ENCODE measurements around the gene RDH14. TPM values are rescaled to one million over a fixed set of nuclear protein-coding genes. Genes with fewer than 3 reads are reported as not detected.

The RDH14 gene
- total RNA-seq, 1 experiment from 2014 or later, result 30.9 TPM

- POLR2A ChIA-PET (ENCODE audit: unreplicated experiment), result interaction anchor here (0.6 kb wide), 1 partner anchor 39 kb away, joined by 3 read pairs; no protein-coding TSS in a partner anchor
These were observed 39.7 kb downstream of the RDH14 start for GRCh38 chr2:18520451-18521425.

GRCh38 chr2:18519914-18520450 lies 40.5 kb downstream of the RDH14 start:
- no peaks in the 10 kb centered on the region for H3K79me2 ChIP-seq (ENCODE audit: low read length)
- no peak for DNase-seq
- H2AFZ ChIP-seq (ENCODE audit: low read length), result peak overlapping the region; percentile 20; the same call in 1 of the 2 replicates
- intact Hi-C loops (cut with micrococcal nuclease), result loop anchor here (1.0 to 5.0 kb wide), 9 partner anchors 37 to 1343 kb away; no protein-coding TSS in a partner anchor
- H3K9ac ChIP-seq (ENCODE audit: low read length), result no peak overlapping the region
- no peaks in the 10 kb centered on the region for H3K9me2 ChIP-seq (replicated peaks; ENCODE audit: low read length)
- TF ChIP-seq CTCF (conservative IDR thresholded peaks at IDR 0.05; ENCODE audit: low read depth, low read length) (no peak), EZH2 (IDR thresholded peaks at IDR 0.05; ENCODE audit: low read length, unreplicated experiment) (no peak), EZH2phosphoT487 (IDR thresholded peaks at IDR 0.05; ENCODE audit: borderline replicate concordance, low read length) (no peak)
- H3K4me1 ChIP-seq (ENCODE audit: insufficient read depth, low read length), result peaks cover 35% of the 10 kb centered on the region
- no peak overlapping the region for H3K4me3 ChIP-seq (ENCODE audit: low read length)
- ATAC-seq, result no peak
- H4K20me1 ChIP-seq (ENCODE audit: low read length), result no peaks in the 10 kb centered on the region
- H3F3A ChIP-seq (ENCODE audit: low read length, unreplicated experiment), result peaks cover 3% of the 10 kb centered on the region
- no peak overlapping the region for H3K27ac ChIP-seq (ENCODE audit: low read length)
- POLR2A ChIA-PET (ENCODE audit: unreplicated experiment), result no interaction called here
- no TSS peak for BruUV-seq (replicated peaks)
- no peaks in the 10 kb centered on the region for H3K36me3 ChIP-seq (ENCODE audit: low read depth, low read length)
- H3K4me2 ChIP-seq (ENCODE audit: low read length), result 0 out of 2 replicates have a peak overlapping the region, but pooled peaks have one; percentile 40
- CTCF ChIA-PET, result interaction anchor here (0.9 to 1.4 kb wide), 2 partner anchors 40 to 229 kb away, joined by 3 read pairs; no protein-coding TSS in a partner anchor
- no peaks in the 10 kb centered on the region for H3K9me3 ChIP-seq (ENCODE audit: low read length)
- no peaks in the 10 kb centered on the region for H3K27me3 ChIP-seq (ENCODE audit: low read length)

More at GRCh38 chr2:18520451-18521425, 39.7 kb downstream of the RDH14 start:
- peak; percentile 88 for DNase-seq
- Histone ChIP-seq H3K36me3 (ENCODE audit: low read depth, low read length) (no peaks in the 10 kb centered on the region), H2AFZ (ENCODE audit: low read length) (peak overlapping the region; percentile 20; the same call in 1 of the 2 replicates), H3K4me1 (ENCODE audit: insufficient read depth, low read length) (peaks cover 35% of the 10 kb centered on the region), H3K79me2 (ENCODE audit: low read length) (no peaks in the 10 kb centered on the region), H3K27ac (ENCODE audit: low read length) (no peak overlapping the region), H3K4me2 (ENCODE audit: low read length) (0 out of 2 replicates have a peak overlapping the region, but pooled peaks have one; percentile 40), H3K9me3 (ENCODE audit: low read length) (no peaks in the 10 kb centered on the region), H3F3A (ENCODE audit: low read length, unreplicated experiment) (peaks cover 3% of the 10 kb centered on the region), H3K27me3 (ENCODE audit: low read length) (no peaks in the 10 kb centered on the region), H3K4me3 (ENCODE audit: low read length) (no peak overlapping the region), H3K9ac (ENCODE audit: low read length) (no peak overlapping the region), H3K9me2 (replicated peaks; ENCODE audit: low read length) (no peaks in the 10 kb centered on the region), H4K20me1 (ENCODE audit: low read length) (no peaks in the 10 kb centered on the region)
- no TSS peak for BruUV-seq (replicated peaks)
- CTCF ChIA-PET, result interaction anchor here (0.5 to 1.4 kb wide), 9 partner anchors 32 to 1489 kb away, joined by 3 to 6 read pairs (median 3); no protein-coding TSS in a partner anchor
- TF ChIP-seq EZH2 (IDR thresholded peaks at IDR 0.05; ENCODE audit: low read length, unreplicated experiment) (no peak), CTCF (conservative IDR thresholded peaks at IDR 0.05; ENCODE audit: low read depth, low read length) (peak; percentile 97), EZH2phosphoT487 (IDR thresholded peaks at IDR 0.05; ENCODE audit: borderline replicate concordance, low read length) (no peak)
- intact Hi-C loops (cut with micrococcal nuclease), result loop anchor here (1.0 to 5.0 kb wide), 8 partner anchors 37 to 1342 kb away; no protein-coding TSS in a partner anchor
- peak; percentile 68 for ATAC-seq

Data from PC-3 (cell line).